Panc1 (cell line): Measurements from ENCODE around the gene IDH2. TPM values are rescaled to one million over a fixed set of nuclear protein-coding genes. Genes with fewer than 3 reads are reported as not detected.

Source experiments
- ATAC-seq: fragments of 200-7000 bp; cut with Tn5 transposase; 2 replicates; pipeline ENCODE4 v1.9.1; 2020; ENCODE audit warnings: mild to moderate bottlenecking, moderate library complexity
- BruUV-seq: library from RNA; stranded (reverse); fragments of 400-500 nt; replicated peaks from 2 replicates; lab custom pipeline; 2021; lab: Mats Ljungman, UMichigan
- CTCF ChIA-PET: fragments of 300-600 bp; sonication (Branson Sonifier 250); formaldehyde crosslinking; loops from one replicate; lab custom pipeline; 2022; ENCODE audit warnings: antibody characterized with exemption; lab: Charles Lee
- POLR2A ChIA-PET: fragments of 300-600 bp; sonication (Branson Sonifier 250); formaldehyde crosslinking; loops from one replicate; lab custom pipeline; 2022; ENCODE audit warnings: antibody characterized with exemption; lab: Charles Lee
- DNase-seq: peaks from one replicate; pipeline ENCODE4 v3.0.0-alpha.2; 2010; ENCODE audit warnings: low read depth, low spot score
- H3K27ac ChIP-seq: 2 replicates; pipeline ENCODE4 v1.5.1; 2011; ENCODE audit warnings: mild to moderate bottlenecking, low read length, inconsistent platforms
- H3K27me3 ChIP-seq: fragments of 200-500 bp; sonication (Bioruptor generic); 2 replicates; pipeline ENCODE4 v1.6.0; 2014; ENCODE audit warnings: low read length, inconsistent platforms; ENCODE audit not compliant: control insufficient read depth, insufficient read depth
- H3K36me3 ChIP-seq: fragments of 200-500 bp; sonication (Bioruptor generic); 2 replicates; pipeline ENCODE4 v1.5.1; 2014; ENCODE audit warnings: inconsistent platforms, mild to moderate bottlenecking, low read length, moderate library complexity; ENCODE audit not compliant: control insufficient read depth, insufficient read depth
- H3K4me1 ChIP-seq: 2 replicates; pipeline ENCODE4 v1.5.1; 2011; ENCODE audit warnings: inconsistent platforms, mild to moderate bottlenecking, low read length, moderate library complexity; ENCODE audit not compliant: control insufficient read depth, insufficient read depth
- H3K4me3 ChIP-seq, 2 experiments: 2 replicates each; pipeline ENCODE4 v1.5.1; 2011 to 2012; ENCODE audit warnings: low read depth in 2 of 2, low read length in 2 of 2, mild to moderate bottlenecking in 2 of 2, inconsistent platforms in 1 of 2, moderate library complexity in 1 of 2
- H3K9me3 ChIP-seq: fragments of 200-500 bp; sonication (Bioruptor generic); 2 replicates; pipeline ENCODE4 v1.5.1; 2014; ENCODE audit warnings: low read depth, mild to moderate bottlenecking, inconsistent platforms, low read length, moderate library complexity; ENCODE audit not compliant: control insufficient read depth, insufficient read depth
- CTCF ChIP-seq: fragments of 450-650 bp; IDR thresholded peaks from 2 replicates; pipeline ENCODE4 v1.5.1; 2017; ENCODE audit warnings: mild to moderate bottlenecking
- POLR2AphosphoS5 ChIP-seq: IDR thresholded peaks from 2 replicates; pipeline ENCODE4 v1.6.1; 2012; ENCODE audit warnings: mild to moderate bottlenecking, low read depth, low read length, moderate library complexity
- REST ChIP-seq, 2 experiments: IDR thresholded peaks; 2 replicates each; pipeline ENCODE4 v1.6.1; 2011 to 2012; ENCODE audit warnings: low read depth in 2 of 2, control low read depth in 1 of 2, low read length in 1 of 2, mild to moderate bottlenecking in 1 of 2, moderate library complexity in 1 of 2; ENCODE audit not compliant: insufficient read depth in 1 of 2
- SIN3A ChIP-seq: IDR thresholded peaks from 2 replicates; pipeline ENCODE4 v1.6.1; 2012; ENCODE audit warnings: low read depth, mild to moderate bottlenecking, low read length, moderate library complexity, borderline replicate concordance; ENCODE audit not compliant: insufficient read depth
- TCF7L2 ChIP-seq: IDR thresholded peaks from 2 replicates; pipeline ENCODE4 v1.6.1; 2011; ENCODE audit warnings: mild to moderate bottlenecking, low read depth, low read length, inconsistent platforms
- in situ Hi-C: cut with HindIII; loops from 2 replicates; pipeline ENCODE4 v1.10.0; 2016; ENCODE audit warnings: low sequenced_read_pairs, low pct_unique_long_range_greater_than_20kb
- intact Hi-C: fragments of 100-400 bp; cut with micrococcal nuclease; formaldehyde crosslinking; loops from one replicate; pipeline ENCODE4 v1.10.0; 2022; ENCODE audit not compliant: unreplicated experiment
- total RNA-seq: library from RNA; stranded (reverse); gene quantifications from one replicate; pipeline ENCODE4 v1.2.1, GENCODE V29; 2021; ENCODE audit not compliant: unreplicated experiment

Gene IDH2
- total RNA-seq, 1 experiment from 2014 or later, result 197 TPM

- TF ChIP-seq TCF7L2, result peak; percentile 50; the same call in 1 of the 2 replicates
- TF ChIP-seq SIN3A, result no peak
- in situ Hi-C loops, result no loop called here
- Histone ChIP-seq H3K4me3 (no peak overlapping the region), H3K27me3 (no peaks in the 10 kb centered on the region), H3K36me3 (no peaks in the 10 kb centered on the region), H3K27ac (0 out of 2 replicates have a peak overlapping the region, but pooled peaks have one; percentile 53), H3K4me1 (peaks cover 48% of the 10 kb centered on the region), H3K9me3 (no peaks in the 10 kb centered on the region)
- ChIA-PET POLR2A (no interaction called here), CTCF (interaction anchor here (0.6 kb wide), 2 partner anchors 23 to 688 kb away, joined by 3 to 4 read pairs; no protein-coding TSS in a partner anchor)
- intact Hi-C loops, result no loop called here
- ATAC-seq, result no peak
- BruUV-seq, result no TSS peak
- DNase-seq, result no peak
Measured at GRCh38 chr15:90095521-90095959, 6.7 kb downstream of the IDH2 start.

GRCh38 chr15:90091156-90091931 lies 10.9 kb downstream of the IDH2 start:
- no peak for TF ChIP-seq SIN3A
- TF ChIP-seq TCF7L2, result no peak
- no peak for TF ChIP-seq REST (IDR thresholded peaks at IDR 0.05; ENCODE audit: insufficient read depth in 1 of 2, low read depth in 2 of 2, low read length in 1 of 2)
- no peak for TF ChIP-seq CTCF
- no peak for TF ChIP-seq POLR2AphosphoS5
- H3K4me1 ChIP-seq, result peaks cover 16% of the 10 kb centered on the region
- POLR2A ChIA-PET, result no interaction called here
- no peak overlapping the region for H3K27ac ChIP-seq
- H3K9me3 ChIP-seq, result no peaks in the 10 kb centered on the region
- in situ Hi-C loops (no loop called here), intact Hi-C loops (no loop called here)
- CTCF ChIA-PET, result no interaction called here
- H3K4me3 ChIP-seq, result no peak overlapping the region
- H3K27me3 ChIP-seq, result no peaks in the 10 kb centered on the region
- BruUV-seq, result no TSS peak
- ATAC-seq (no peak), DNase-seq (no peak)
- H3K36me3 ChIP-seq, result no peaks in the 10 kb centered on the region
